ENCODE measurements around the gene CNTN5.

CNTN5 gene

GRCh38 chr11:100229086-100229485, 1208.3 kb downstream of the CNTN5 start (continued):
- TF ChIP-seq ZNF121 (tag by site-specific recombination; IDR thresholded peaks at IDR 0.05) (no peak), ZNF311 (tag by site-specific recombination; IDR thresholded peaks at IDR 0.05; ENCODE audit: borderline replicate concordance) (no peak), ZNF449 (tag by site-specific recombination; IDR thresholded peaks at IDR 0.05) (no peak), ZNF600 (tag by site-specific recombination; IDR thresholded peaks at IDR 0.05) (no peak)

- Histone ChIP-seq H3K4me1 (ENCODE audit: control insufficient read depth, insufficient read depth, low read length) (no peaks in the 10 kb centered on the region), H3K27ac (ENCODE audit: extremely low read depth, low read depth, low read length) (no peak overlapping the region), H3K9me3 (ENCODE audit: control insufficient read depth, insufficient read depth, low read depth, low read length) (no peaks in the 10 kb centered on the region), H3K4me3 (ENCODE audit: low read depth, low read length) (no peak overlapping the region), H3K36me3 (ENCODE audit: control insufficient read depth in 2 of 2, insufficient read depth in 1 of 2, low read length in 2 of 2) (no peaks in the 10 kb centered on the region)
- ChIA-PET CTCF (no interaction called here), POLR2A (no interaction called here)
- no peak for TF ChIP-seq ZNF473 (tag by site-specific recombination; IDR thresholded peaks at IDR 0.05)
- no peak for TF ChIP-seq YY2 (tag by site-specific recombination; IDR thresholded peaks at IDR 0.05)
- TF ChIP-seq PRDM4 (tag by site-specific recombination; IDR thresholded peaks at IDR 0.05): no peak
- no peak for TF ChIP-seq ZNF398 (tag by site-specific recombination; IDR thresholded peaks at IDR 0.05)
- no peak for TF ChIP-seq ZNF114 (tag by site-specific recombination; IDR thresholded peaks at IDR 0.05)
- TF ChIP-seq ZNF24 (tag by site-specific recombination; IDR thresholded peaks at IDR 0.05): no peak
- no peak for TF ChIP-seq GFI1B (tag by site-specific recombination; IDR thresholded peaks at IDR 0.05)
- TF ChIP-seq ZNF654 (tag by site-specific recombination; IDR thresholded peaks at IDR 0.05; ENCODE audit: low read depth): no peak
- TF ChIP-seq ZNF426 (tag by site-specific recombination; IDR thresholded peaks at IDR 0.05): no peak
- no peak for TF ChIP-seq ZNF518A (tag by site-specific recombination; conservative IDR thresholded peaks at IDR 0.05; ENCODE audit: low read depth)
- TF ChIP-seq ZNF639 (tag by site-specific recombination; IDR thresholded peaks at IDR 0.05): no peak
- TF ChIP-seq ZNF514 (tag by site-specific recombination; IDR thresholded peaks at IDR 0.05): no peak
- no peak for TF ChIP-seq ZNF521 (tag by site-specific recombination; IDR thresholded peaks at IDR 0.05)
- no peak for TF ChIP-seq ZNF624 (tag by site-specific recombination; IDR thresholded peaks at IDR 0.05)
- no peak for TF ChIP-seq ZNF239 (tag by site-specific recombination; IDR thresholded peaks at IDR 0.05)
- no peak for TF ChIP-seq MEIS1 (CRISPR knock-in tag; IDR thresholded peaks at IDR 0.05; ENCODE audit: borderline replicate concordance)
- TF ChIP-seq ZNF121 (tag by site-specific recombination; IDR thresholded peaks at IDR 0.05): no peak
- TF ChIP-seq CTCF (tag by site-specific recombination; IDR thresholded peaks at IDR 0.05): no peak
- TF ChIP-seq ZNF416 (tag by site-specific recombination; IDR thresholded peaks at IDR 0.05): no peak
These were observed 1211.3 kb downstream of the CNTN5 start for GRCh38 chr11:100232006-100232405.

All from HEK293 (cell line).